HG02763 (cell line): ENCODE results near the gene PTER.
A peak's percentile ranks its signal among the peaks of the same experiment; 100 is the strongest.

ENCODE experiments used
- ATAC-seq: cut with Tn5 transposase; IDR thresholded peaks from one replicate; pipeline ENCODE4 v1.9.1; 2021; ENCODE audit warnings: mild to moderate bottlenecking, moderate library complexity; ENCODE audit not compliant: unreplicated experiment

PTER gene

GRCh38 chr10:16436758-16437539 is at the start of gene PTER:
TSS of gene PTER (plus strand) at chr10:16437010. CDS start at chr10:16484385, 47,375 bp downstream.
- peak; percentile 99 for ATAC-seq

GRCh38 chr10:16392531-16393069 is 44.2 kb upstream of the PTER start:
- no peak for ATAC-seq

GRCh38 chr10:16393271-16393858 is 43.4 kb upstream of the PTER start:
- no peak for ATAC-seq

GRCh38 chr10:16401416-16401815 is 35.4 kb upstream of the PTER start:
- no peak for ATAC-seq

- ATAC-seq = no peak
These were observed 28.4 kb upstream of the PTER start for GRCh38 chr10:16408379-16408778.

- ATAC-seq = no peak
These were observed 19.5 kb upstream of the PTER start for GRCh38 chr10:16417341-16417740.

- ATAC-seq = no peak
These were observed 13.2 kb upstream of the PTER start for GRCh38 chr10:16423599-16423998.

- no peak for ATAC-seq
These were observed 11.4 kb upstream of the PTER start for GRCh38 chr10:16425449-16425848.

DNA sequence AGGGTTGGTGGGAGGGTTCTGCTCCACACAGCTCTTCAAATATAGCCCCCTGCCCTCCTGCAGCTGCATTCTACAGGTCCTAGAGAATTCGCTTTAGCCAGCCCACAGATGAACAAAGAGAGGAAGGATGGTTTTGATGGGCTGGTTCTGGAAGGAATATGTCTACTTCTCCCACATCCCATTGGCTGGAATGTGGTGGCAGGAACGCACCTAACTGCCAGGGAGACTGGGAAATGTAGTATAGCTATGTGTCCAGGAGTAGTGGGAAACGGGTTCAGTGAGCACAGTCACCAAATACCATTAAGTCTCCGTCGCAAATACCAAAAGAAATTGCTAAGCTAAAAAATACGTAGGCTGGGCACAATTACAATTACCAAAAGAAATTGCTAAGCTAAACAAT is 7.3 kb upstream of the PTER start:
- no peak for ATAC-seq

- peak; percentile 3 for ATAC-seq
These were observed 448 bp upstream of the PTER start for GRCh38 chr10:16436367-16436757.

DNA sequence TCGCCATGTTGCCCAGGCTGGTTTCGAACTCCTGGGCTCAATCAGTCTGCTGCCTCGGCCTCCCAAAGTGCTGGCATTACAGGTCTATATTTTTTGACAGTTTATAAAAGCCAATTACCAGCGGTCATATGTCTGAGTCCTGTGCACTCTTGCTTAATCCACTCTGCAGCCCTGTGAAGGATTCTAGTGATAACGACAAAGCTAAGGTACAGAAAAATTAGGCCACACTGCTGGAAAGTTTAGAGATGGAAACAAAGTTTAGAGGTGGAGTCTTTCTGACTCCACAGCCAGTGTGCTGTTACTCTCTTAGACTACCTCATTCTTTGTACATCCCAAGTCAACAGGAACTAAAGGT is 707 bp downstream of the PTER start:
- no peak for ATAC-seq

- ATAC-seq = no peak
These were observed 2.5 kb downstream of the PTER start for GRCh38 chr10:16439295-16439694.

GRCh38 chr10:16440396-16441133 is 3.8 kb downstream of the PTER start:
- no peak for ATAC-seq

- ATAC-seq = no peak
These were observed 4.5 kb downstream of the PTER start for GRCh38 chr10:16441173-16441840.

GRCh38 chr10:16442914-16443313 is 6.1 kb downstream of the PTER start:
- ATAC-seq = no peak

DNA sequence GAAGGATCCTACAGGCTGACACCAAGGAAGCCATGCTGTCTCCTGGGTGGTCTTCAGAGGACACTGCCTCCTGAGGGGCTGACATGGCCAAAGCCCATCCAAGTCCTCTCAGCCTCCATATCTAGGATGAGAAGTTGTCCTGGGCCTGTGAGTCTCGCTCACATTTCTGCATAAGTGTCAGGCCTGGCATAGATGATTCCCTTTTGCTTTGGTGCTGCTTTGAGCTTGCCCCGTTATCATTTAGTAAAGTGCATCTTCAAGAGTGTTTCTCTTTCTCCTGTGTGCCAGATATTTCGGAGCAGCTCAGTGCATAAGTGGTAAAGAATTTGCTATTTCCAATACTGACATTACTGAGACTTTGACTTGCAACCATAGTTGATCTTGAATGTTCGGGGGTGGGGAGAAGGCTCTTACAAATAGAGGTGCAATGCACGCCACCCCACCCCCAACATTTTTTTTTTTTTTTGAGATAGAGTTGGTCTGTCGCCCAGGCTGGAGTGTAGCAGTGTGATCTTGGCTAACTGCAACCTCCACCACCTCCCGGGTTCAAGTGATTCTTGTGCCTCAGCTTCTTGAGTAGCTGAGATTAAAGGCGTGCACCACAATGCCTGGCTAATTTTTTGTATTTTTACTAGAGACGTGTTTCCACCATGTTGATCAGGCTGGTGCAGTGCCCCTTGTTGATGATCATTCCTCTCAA is 9.1 kb downstream of the PTER start:
- no peak for ATAC-seq

DNA sequence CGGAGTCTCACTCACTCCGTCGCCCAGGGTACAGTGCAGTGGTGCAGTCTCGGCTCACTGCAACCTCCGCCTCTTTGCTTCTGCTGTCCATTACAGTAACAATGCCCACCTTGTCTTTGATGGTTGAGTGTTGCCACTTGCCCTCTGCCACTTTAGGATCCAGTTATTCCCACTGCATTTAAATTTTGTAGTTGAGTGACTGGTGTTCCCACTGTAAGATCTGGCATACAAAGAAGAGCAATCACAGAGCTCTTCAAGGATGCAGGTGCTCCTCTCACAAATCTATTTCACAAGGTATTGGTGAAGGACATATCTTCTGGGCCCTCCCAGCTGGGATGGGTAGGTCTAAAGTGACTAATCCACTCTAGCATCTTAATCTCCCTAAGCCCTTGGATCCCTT is 12.6 kb downstream of the PTER start:
- ATAC-seq = no peak

DNA sequence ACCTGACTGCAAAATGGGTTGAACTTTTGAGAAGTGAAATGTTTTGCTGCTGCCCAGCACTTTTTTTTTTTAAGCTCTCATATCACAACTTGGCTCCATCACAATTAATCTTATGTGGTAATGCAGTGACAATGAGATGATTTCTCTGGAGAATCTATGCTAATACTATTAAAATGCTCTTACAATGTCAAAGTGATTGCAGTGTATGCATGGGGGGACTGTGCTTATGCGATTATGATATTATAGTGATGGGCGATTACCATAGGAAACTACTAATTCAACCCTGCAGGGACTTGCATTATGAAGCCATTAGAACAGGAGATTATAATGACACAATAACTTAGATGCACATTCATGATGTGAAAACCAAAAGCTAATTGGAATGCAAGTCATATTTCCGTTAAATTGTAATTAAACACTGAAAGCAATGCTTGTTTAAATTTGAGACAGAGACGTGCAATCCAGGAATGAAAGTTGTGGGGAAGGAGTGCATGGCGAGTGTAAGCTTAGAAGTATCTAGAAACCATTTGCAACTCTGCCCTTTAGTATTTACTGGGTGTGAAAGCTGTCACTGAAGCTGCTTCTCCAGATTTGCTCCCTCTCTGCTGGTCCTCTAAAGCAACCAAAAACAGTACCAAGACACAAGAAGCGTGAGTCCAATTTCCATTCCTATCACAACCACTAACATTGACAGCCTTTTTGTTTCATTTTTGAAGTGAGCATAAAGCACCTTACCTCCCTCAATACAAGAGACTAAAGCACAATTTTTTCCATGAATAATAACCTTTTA is 21.6 kb downstream of the PTER start:
- ATAC-seq = no peak

- ATAC-seq = no peak
These were observed 22.7 kb downstream of the PTER start for GRCh38 chr10:16459423-16459939.

GRCh38 chr10:16466001-16466400 is 29.2 kb downstream of the PTER start:
- ATAC-seq = no peak
